SK-N-SH treated with all-trans-retinoic acid at 6 μM for 48 hours (cell line): Measurements from ENCODE around the gene CLEC16A.

Experiments
- GLIS3 ChIP-seq: fragments of 250-450 bp; sonication (Bioruptor Pico); IDR thresholded peaks from 2 replicates; pipeline ENCODE4 v1.5.0; 2020; ENCODE audit warnings: mild to moderate bottlenecking, moderate library complexity
- ISL1 ChIP-seq: fragments of 250-450 bp; sonication (Bioruptor Pico); IDR thresholded peaks from 2 replicates; pipeline ENCODE4 v2.1.2; 2022; ENCODE audit warnings: mild to moderate bottlenecking, moderate library complexity
- PATZ1 ChIP-seq: fragments of 250-450 bp; sonication (Bioruptor Pico); IDR thresholded peaks from 2 replicates; pipeline ENCODE4 v1.8.0; 2020; ENCODE audit warnings: mild to moderate bottlenecking, moderate library complexity, borderline replicate concordance
- PPARA ChIP-seq: fragments of 250-450 bp; sonication (Bioruptor Pico); IDR thresholded peaks from 2 replicates; pipeline ENCODE4 v1.5.0; 2020; ENCODE audit warnings: mild to moderate bottlenecking, borderline replicate concordance
- RARB ChIP-seq: fragments of 250-450 bp; sonication (Bioruptor Pico); IDR thresholded peaks from 2 replicates; pipeline ENCODE4 v1.8.0; 2021; ENCODE audit warnings: mild to moderate bottlenecking, moderate library complexity
- TCF4 ChIP-seq: fragments of 250-450 bp; sonication (Bioruptor Pico); IDR thresholded peaks from 2 replicates; pipeline ENCODE4 v1.8.0; 2021; ENCODE audit warnings: mild to moderate bottlenecking, moderate library complexity, borderline replicate concordance
- ZC3H10 ChIP-seq: fragments of 250-450 bp; sonication (Bioruptor Pico); IDR thresholded peaks from 2 replicates; pipeline ENCODE4 v1.5.1; 2021; ENCODE audit warnings: mild to moderate bottlenecking, moderate library complexity
- ZFP30 ChIP-seq: fragments of 450-650 bp; formaldehyde crosslinking; IDR thresholded peaks from 2 replicates; pipeline ENCODE4 v1.5.0; 2022; ENCODE audit warnings: mild to moderate bottlenecking, moderate library complexity
- ZNF565 ChIP-seq: fragments of 450-650 bp; formaldehyde crosslinking; conservative IDR thresholded peaks from 2 replicates; pipeline ENCODE4 v1.5.0; 2020; ENCODE audit warnings: low read depth, mild to moderate bottlenecking, moderate library complexity

- no peak for TF ChIP-seq TCF4 (CRISPR knock-in tag)
- TF ChIP-seq ZNF565 (CRISPR knock-in tag), result no peak
- TF ChIP-seq ZFP30 (CRISPR knock-in tag), result no peak
- no peak for TF ChIP-seq PATZ1
- no peak for TF ChIP-seq ISL1
- no peak for TF ChIP-seq RARB (CRISPR knock-in tag)
- TF ChIP-seq PPARA, result no peak
- no peak for TF ChIP-seq GLIS3 (CRISPR knock-in tag)
- TF ChIP-seq ZC3H10, result no peak
Observed at GRCh38 chr16:10926094-10926493, 18.3 kb upstream of the CLEC16A start.
